AG09319 (cell line): ENCODE data around the gene ANKRD44.

Source experiments
- DNase-seq: peaks from one replicate; pipeline ENCODE4 v3.0.0-alpha.2; 2010; ENCODE audit warnings: low read depth; ENCODE audit errors: extremely low read depth
- TF ChIP-seq, protein P1 (sequence below): IDR thresholded peaks from 2 replicates; pipeline ENCODE4 v1.5.1; 2011; ENCODE audit warnings: low read depth, mild to moderate bottlenecking, inconsistent platforms, low read length, moderate library complexity

The ANKRD44 gene

DNA sequence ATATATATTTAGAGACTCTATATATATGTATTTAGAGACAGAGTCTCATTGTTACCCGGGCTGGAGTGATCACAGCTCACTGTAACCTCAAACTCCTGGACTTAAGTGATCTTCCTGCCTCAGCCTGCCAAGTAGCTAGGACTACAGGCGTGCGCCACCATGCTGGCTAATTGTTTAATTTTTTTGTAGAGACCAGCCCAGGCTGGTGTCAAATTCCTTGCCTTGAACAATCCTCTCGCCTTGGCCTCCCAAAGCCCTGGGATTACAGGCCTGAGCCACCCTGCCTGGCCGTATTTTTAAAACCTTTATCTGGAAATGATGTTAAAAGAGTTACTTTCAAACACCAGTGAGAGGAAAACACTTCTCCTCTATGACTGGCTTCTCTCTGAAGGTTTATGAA, 353.1 kb downstream of the ANKRD44 start:
- TF ChIP-seq, protein P1, sequence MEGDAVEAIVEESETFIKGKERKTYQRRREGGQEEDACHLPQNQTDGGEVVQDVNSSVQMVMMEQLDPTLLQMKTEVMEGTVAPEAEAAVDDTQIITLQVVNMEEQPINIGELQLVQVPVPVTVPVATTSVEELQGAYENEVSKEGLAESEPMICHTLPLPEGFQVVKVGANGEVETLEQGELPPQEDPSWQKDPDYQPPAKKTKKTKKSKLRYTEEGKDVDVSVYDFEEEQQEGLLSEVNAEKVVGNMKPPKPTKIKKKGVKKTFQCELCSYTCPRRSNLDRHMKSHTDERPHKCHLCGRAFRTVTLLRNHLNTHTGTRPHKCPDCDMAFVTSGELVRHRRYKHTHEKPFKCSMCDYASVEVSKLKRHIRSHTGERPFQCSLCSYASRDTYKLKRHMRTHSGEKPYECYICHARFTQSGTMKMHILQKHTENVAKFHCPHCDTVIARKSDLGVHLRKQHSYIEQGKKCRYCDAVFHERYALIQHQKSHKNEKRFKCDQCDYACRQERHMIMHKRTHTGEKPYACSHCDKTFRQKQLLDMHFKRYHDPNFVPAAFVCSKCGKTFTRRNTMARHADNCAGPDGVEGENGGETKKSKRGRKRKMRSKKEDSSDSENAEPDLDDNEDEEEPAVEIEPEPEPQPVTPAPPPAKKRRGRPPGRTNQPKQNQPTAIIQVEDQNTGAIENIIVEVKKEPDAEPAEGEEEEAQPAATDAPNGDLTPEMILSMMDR, result no peak
- DNase-seq, result no peak

DNA sequence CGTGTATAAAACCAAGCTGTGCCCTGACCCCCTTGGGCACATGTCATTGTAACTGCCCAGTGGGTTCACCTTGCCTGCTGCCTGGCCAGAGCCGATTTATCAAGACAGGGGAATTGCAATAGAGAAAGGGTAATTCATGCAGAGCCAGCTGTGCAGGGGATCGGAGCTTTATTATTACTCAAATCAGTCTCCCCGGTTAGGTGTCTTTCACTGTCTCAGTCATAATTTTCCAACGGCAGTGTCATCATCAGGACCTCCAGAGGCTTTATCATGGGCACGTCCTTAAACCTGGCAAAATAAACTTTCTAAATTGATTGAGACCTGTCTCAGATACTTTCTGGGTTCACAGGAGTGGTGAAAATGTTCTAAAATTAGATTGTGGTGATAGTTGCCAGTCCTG, 354.5 kb downstream of the ANKRD44 start:
- DNase-seq, result no peak
- TF ChIP-seq, protein P1, result no peak

DNA sequence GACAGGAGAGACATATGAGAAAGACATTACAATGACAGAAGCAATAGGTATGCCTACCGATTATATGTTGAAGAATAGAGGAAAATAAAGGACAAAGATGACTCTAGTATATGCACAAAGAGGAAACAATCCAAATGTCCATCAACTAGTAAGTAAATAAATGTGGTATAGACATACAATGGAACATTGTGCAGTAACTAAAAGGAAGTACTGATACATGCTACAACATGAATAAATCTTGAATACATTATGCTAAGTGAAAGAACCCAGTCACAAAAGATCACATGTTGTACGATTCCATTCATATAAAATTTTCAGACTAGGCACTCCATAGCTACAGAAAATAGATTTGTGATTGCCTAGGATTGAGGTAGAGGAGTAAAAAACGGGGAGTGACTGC, 355.5 kb downstream of the ANKRD44 start:
- DNase-seq, result no peak
- TF ChIP-seq, protein P1, result no peak

DNA sequence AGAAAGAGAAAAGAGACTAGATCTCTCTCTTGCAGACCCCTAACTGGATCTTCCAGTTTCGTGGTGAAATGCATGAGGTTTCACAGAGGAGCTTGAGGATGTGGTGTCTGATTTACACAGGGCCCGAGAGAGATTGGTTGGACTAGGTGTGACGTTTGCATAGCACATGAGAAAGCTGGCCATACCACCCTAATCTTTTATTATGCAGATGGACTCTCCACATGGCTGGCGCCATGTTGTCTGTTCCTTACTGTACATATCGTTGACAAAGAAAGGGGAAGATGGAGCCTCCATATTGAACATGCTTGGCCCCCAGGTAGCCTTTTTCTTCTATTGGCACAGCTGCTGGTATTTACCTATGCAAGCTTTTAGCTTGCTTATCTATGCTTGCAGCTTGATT, 356.6 kb downstream of the ANKRD44 start:
- TF ChIP-seq, protein P1, result no peak
- DNase-seq, result no peak

DNA sequence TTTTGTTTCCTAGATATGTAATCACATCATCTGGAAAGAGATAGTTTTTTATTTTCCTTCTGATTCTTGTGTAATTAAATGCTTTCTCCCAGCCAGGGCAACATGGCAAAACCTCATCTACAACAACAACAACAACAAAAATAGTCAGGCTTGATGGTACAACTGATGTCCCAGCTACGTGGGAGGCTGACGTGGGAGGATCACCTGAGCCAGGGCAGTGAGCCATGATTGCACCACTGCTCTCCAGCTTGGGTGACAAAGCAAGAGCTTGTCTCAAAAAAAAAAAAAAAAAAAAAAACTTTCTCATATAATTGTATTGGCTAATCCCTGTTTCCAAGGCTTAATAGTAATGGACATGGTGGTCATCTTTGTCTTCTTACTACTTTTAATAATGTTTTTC, 357.6 kb downstream of the ANKRD44 start:
- TF ChIP-seq, protein P1, result no peak
- DNase-seq, result no peak

DNA sequence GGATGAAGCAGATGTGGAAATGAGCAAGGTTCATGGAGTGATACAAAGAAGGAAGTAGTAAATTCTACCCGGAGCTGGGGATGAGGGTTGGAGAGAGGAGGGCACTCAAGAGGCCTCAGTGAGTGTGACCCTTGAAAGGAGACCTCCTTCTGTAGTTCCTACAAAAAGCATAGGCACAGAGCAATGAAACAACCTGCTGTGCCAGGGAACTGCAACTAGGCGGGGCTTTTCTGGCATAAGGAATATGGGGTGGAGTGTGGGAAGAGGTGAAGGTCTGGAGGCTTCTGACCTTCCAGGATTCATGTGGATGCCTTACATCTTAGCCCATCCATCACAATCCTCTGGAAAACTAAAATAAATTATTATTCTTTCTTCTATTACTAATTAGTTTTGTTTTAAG, 358.6 kb downstream of the ANKRD44 start:
- DNase-seq, result no peak
- TF ChIP-seq, protein P1, result no peak

DNA sequence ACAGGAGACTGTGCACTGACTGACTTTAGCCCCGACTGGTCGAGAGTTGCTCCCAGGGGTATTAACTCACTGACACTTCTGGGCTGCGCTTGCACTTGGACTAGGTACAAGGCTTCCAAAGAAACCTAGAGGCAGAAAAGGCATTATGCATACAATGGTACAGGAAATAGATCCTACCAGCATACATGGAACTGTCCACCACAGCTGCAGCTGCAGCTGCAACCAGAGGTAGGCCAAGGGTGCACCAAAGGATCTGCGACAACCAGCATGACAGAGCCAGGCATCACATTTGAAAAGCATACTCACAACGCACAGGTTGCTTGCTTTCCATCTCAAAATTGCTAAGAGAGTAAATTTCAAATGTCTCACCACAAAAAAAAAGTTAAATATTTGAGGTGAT, 361.5 kb downstream of the ANKRD44 start:
- TF ChIP-seq, protein P1, result no peak

DNA sequence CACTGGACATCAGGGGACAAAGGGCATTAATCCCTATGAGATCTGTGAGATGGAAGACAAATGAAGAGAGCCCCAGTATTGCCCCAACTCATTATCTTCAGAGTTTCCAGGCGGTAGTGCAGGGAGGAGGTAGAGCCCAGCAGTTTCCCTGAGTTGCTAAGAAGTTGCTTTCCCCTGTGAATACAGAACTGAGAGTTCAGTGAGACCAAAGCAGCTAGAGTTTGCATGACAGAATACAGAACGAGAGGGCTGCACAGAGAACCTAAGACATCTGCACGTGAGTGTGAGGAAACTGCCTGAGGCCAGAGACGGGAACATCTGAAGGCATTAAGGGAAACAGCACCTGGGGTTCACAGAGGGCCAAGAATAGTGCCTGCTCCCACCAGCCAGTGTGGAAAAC, 366.0 kb downstream of the ANKRD44 start:
- no peak for DNase-seq
- TF ChIP-seq, protein P1, result no peak

More for the DNA sequence above, 361.5 kb downstream of the ANKRD44 start:
- DNase-seq, result no peak
